ENCODE results near the gene ITPK1. TPM values are rescaled to one million over a fixed set of nuclear protein-coding genes. Genes with fewer than 3 reads are reported as not detected.

Gene ITPK1
- total RNA-seq, 1 experiment from 2014 or later: 38.5 TPM

DNA sequence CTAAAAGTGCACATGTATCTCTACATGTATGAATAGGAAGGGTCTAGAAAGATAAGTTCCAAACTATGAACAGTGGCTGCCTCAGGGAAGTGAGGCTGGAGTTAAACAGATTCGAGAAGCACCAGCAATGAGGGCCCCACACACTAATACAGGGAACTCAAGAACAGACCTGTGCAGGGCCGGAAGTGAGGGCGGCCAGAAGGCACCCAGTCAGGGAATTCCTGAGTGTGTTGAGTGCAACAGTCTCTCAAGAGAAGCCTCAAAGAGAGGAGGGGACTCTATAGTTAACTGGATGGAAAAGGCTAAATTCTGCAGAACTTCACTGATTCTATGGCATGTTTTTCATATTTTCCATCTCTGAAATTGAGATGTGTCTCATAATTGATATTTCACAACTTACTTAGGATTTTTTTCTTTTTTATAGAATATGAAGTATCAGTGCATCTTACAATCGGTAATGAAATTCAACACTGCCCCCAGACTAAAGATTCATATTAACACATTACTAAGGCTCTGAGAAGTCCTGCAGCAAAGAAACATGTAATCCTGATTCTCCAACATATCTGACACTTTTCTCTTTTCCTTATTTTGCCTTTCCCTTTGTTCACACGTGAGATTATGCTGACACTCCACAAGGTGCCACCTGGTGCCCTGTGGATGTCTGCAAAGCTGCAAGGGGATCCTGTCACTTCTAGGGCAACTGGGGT lies 131.5 kb downstream of the ITPK1 start:
- no peak for TF ChIP-seq EZH2 (IDR thresholded peaks at IDR 0.05; ENCODE audit: borderline replicate concordance, low read depth, low read length, poor library complexity, severe bottlenecking)
- TF ChIP-seq, protein P1, sequence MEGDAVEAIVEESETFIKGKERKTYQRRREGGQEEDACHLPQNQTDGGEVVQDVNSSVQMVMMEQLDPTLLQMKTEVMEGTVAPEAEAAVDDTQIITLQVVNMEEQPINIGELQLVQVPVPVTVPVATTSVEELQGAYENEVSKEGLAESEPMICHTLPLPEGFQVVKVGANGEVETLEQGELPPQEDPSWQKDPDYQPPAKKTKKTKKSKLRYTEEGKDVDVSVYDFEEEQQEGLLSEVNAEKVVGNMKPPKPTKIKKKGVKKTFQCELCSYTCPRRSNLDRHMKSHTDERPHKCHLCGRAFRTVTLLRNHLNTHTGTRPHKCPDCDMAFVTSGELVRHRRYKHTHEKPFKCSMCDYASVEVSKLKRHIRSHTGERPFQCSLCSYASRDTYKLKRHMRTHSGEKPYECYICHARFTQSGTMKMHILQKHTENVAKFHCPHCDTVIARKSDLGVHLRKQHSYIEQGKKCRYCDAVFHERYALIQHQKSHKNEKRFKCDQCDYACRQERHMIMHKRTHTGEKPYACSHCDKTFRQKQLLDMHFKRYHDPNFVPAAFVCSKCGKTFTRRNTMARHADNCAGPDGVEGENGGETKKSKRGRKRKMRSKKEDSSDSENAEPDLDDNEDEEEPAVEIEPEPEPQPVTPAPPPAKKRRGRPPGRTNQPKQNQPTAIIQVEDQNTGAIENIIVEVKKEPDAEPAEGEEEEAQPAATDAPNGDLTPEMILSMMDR (conservative IDR thresholded peaks at IDR 0.05; ENCODE audit: low read depth, low read length): no peak
- no TSS peak for BruUV-seq (replicated peaks)

DNA sequence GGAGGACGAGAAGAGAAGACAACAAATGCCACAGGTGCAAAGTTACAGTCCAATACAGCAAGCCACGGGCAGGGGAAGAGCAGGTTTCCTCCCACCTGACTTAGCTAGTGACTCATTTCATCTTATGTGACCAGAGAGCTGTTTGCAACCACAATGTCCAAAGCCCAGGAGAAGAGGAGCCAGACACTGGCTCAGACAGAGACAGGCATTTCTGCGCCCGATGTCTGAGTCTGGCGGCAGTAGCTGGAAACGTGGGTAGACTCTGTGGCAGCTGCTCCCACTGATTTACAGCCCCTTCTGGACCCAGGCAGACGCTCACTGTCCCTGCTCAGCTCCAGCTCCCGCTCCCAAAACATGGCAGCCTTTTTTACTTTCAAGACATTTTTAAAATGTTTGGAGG lies 132.8 kb downstream of the ITPK1 start:
- Histone ChIP-seq H3K27ac (ENCODE audit: low read depth, low read length, poor library complexity, severe bottlenecking) (no peak overlapping the region), H3K4me3 (ENCODE audit: low read depth, low read length, poor library complexity, severe bottlenecking) (no peak overlapping the region), H3K4me1 (ENCODE audit: insufficient read depth, low read length, poor library complexity, severe bottlenecking) (no peaks in the 10 kb centered on the region), H3K36me3 (ENCODE audit: insufficient read depth, low read length, poor library complexity, severe bottlenecking) (no peaks in the 10 kb centered on the region), H3K27me3 (replicated peaks; ENCODE audit: insufficient read depth, low read depth, low read length, poor library complexity) (no peaks in the 10 kb centered on the region), H3K9me3 (ENCODE audit: low read depth, low read length, poor library complexity, severe bottlenecking) (peaks cover 5% of the 10 kb centered on the region)
- BruUV-seq (replicated peaks): no TSS peak
- CTCF ChIA-PET: no interaction called here
- DNase-seq (ENCODE audit: low spot score): no peak
- no peak for TF ChIP-seq EZH2 (IDR thresholded peaks at IDR 0.05; ENCODE audit: borderline replicate concordance, low read depth, low read length, poor library complexity, severe bottlenecking)
- TF ChIP-seq, protein P1 (conservative IDR thresholded peaks at IDR 0.05; ENCODE audit: low read depth, low read length): no peak
- POLR2A ChIA-PET (ENCODE audit: low non-redundant PET): interaction anchor here (0.6 kb wide), 1 partner anchor 908 kb away, joined by 6 read pairs; no protein-coding TSS in a partner anchor
- intact Hi-C loops (cut with micrococcal nuclease; ENCODE audit: unreplicated experiment): no loop called here

More for the DNA sequence above, 131.5 kb downstream of the ITPK1 start:
- no peaks in the 10 kb centered on the region for H3K36me3 ChIP-seq (ENCODE audit: insufficient read depth, low read length, poor library complexity, severe bottlenecking)
- H3K27ac ChIP-seq (ENCODE audit: low read depth, low read length, poor library complexity, severe bottlenecking): no peak overlapping the region
- no peak overlapping the region for H3K4me3 ChIP-seq (ENCODE audit: low read depth, low read length, poor library complexity, severe bottlenecking)
- ChIA-PET CTCF (no interaction called here), POLR2A (ENCODE audit: low non-redundant PET) (no interaction called here)
- H3K9me3 ChIP-seq (ENCODE audit: low read depth, low read length, poor library complexity, severe bottlenecking): no peaks in the 10 kb centered on the region
- intact Hi-C loops (cut with micrococcal nuclease; ENCODE audit: unreplicated experiment): no loop called here
- peaks cover 6% of the 10 kb centered on the region for H3K4me1 ChIP-seq (ENCODE audit: insufficient read depth, low read length, poor library complexity, severe bottlenecking)
- H3K27me3 ChIP-seq (replicated peaks; ENCODE audit: insufficient read depth, low read depth, low read length, poor library complexity): no peaks in the 10 kb centered on the region
- no peak for DNase-seq (ENCODE audit: low spot score)

DNA sequence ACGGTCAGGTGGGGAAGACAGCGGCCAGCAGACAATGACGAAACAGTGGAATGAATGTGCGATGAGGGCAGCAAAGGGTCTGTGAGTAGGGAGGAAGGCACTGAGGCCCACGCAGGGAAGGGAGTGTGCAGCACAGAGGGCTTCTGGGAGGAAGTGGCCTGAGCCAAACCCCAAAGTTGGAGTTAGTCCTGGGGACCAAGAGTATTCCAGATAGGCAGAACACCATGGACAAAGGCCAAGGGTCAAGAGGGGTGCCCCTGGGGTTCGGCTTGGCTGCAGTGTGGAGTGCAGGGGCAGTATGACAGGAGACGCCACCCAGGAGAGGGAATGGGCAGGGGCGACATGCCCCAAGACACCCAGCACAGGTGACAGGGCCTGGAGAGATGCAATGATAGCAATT lies 134.0 kb downstream of the ITPK1 start:
- BruUV-seq (replicated peaks): no TSS peak
- Histone ChIP-seq H3K9me3 (ENCODE audit: low read depth, low read length, poor library complexity, severe bottlenecking) (peaks cover 5% of the 10 kb centered on the region), H3K36me3 (ENCODE audit: insufficient read depth, low read length, poor library complexity, severe bottlenecking) (no peaks in the 10 kb centered on the region), H3K4me3 (ENCODE audit: low read depth, low read length, poor library complexity, severe bottlenecking) (no peak overlapping the region), H3K27me3 (replicated peaks; ENCODE audit: insufficient read depth, low read depth, low read length, poor library complexity) (no peaks in the 10 kb centered on the region), H3K4me1 (ENCODE audit: insufficient read depth, low read length, poor library complexity, severe bottlenecking) (no peaks in the 10 kb centered on the region), H3K27ac (ENCODE audit: low read depth, low read length, poor library complexity, severe bottlenecking) (no peak overlapping the region)
- intact Hi-C loops (cut with micrococcal nuclease; ENCODE audit: unreplicated experiment): no loop called here
- no peak for DNase-seq (ENCODE audit: low spot score)
- CTCF ChIA-PET: no interaction called here
- POLR2A ChIA-PET (ENCODE audit: low non-redundant PET): no interaction called here
- TF ChIP-seq EZH2 (IDR thresholded peaks at IDR 0.05; ENCODE audit: borderline replicate concordance, low read depth, low read length, poor library complexity, severe bottlenecking): no peak
- TF ChIP-seq, protein P1 (conservative IDR thresholded peaks at IDR 0.05; ENCODE audit: low read depth, low read length): no peak

All from A673 (cell line).